Measurements from ENCODE around the gene PNISR.

Gene PNISR

GRCh38 chr6:99356641-99357040 lies 68.5 kb downstream of the PNISR start:
- no peak for TF ChIP-seq TEAD4 (IDR thresholded peaks at IDR 0.05)
- TF ChIP-seq REST (IDR thresholded peaks at IDR 0.05; ENCODE audit: low read depth) = no peak
- TF ChIP-seq USF1 (IDR thresholded peaks at IDR 0.05) = no peak
- no peak for TF ChIP-seq EGR1 (IDR thresholded peaks at IDR 0.05)
- TF ChIP-seq FOXM1 (IDR thresholded peaks at IDR 0.05; ENCODE audit: borderline replicate concordance, low read depth) = no peak

GRCh38 chr6:99354983-99355382 lies 70.1 kb downstream of the PNISR start:
- TF ChIP-seq EP300 (IDR thresholded peaks at IDR 0.05; ENCODE audit: borderline replicate concordance) (no peak), TCF12 (IDR thresholded peaks at IDR 0.05; ENCODE audit: low read depth) (no peak), FOXM1 (IDR thresholded peaks at IDR 0.05; ENCODE audit: borderline replicate concordance, low read depth) (no peak), TAF1 (IDR thresholded peaks at IDR 0.05; ENCODE audit: low read depth) (no peak), TEAD4 (IDR thresholded peaks at IDR 0.05) (no peak), EGR1 (IDR thresholded peaks at IDR 0.05) (no peak), YY1 (IDR thresholded peaks at IDR 0.05; ENCODE audit: low read depth) (no peak), NFIC (IDR thresholded peaks at IDR 0.05) (no peak), CEBPB (IDR thresholded peaks at IDR 0.05) (no peak), MAX (IDR thresholded peaks at IDR 0.05) (no peak), ZBTB7A (IDR thresholded peaks at IDR 0.05; ENCODE audit: low read depth) (no peak), USF1 (IDR thresholded peaks at IDR 0.05) (no peak)

- TF ChIP-seq USF1 (IDR thresholded peaks at IDR 0.05) = no peak
- peak; percentile 94 for TF ChIP-seq REST (IDR thresholded peaks at IDR 0.05; ENCODE audit: low read depth)
- no peak for TF ChIP-seq EP300 (IDR thresholded peaks at IDR 0.05; ENCODE audit: borderline replicate concordance)
- no peak for TF ChIP-seq MAX (IDR thresholded peaks at IDR 0.05)
- no peak for TF ChIP-seq FOXM1 (IDR thresholded peaks at IDR 0.05; ENCODE audit: borderline replicate concordance, low read depth)
- no peak for TF ChIP-seq TEAD4 (IDR thresholded peaks at IDR 0.05)
- no peak for TF ChIP-seq CREB1 (IDR thresholded peaks at IDR 0.05; ENCODE audit: low read depth)
- no peak for TF ChIP-seq YY1 (IDR thresholded peaks at IDR 0.05; ENCODE audit: low read depth)
Measured at GRCh38 chr6:99353126-99353525, 72.0 kb downstream of the PNISR start.

GRCh38 chr6:99350573-99350972 lies 74.5 kb downstream of the PNISR start:
- TF ChIP-seq TAF1 (IDR thresholded peaks at IDR 0.05; ENCODE audit: low read depth) = no peak
- no peak for TF ChIP-seq FOXM1 (IDR thresholded peaks at IDR 0.05; ENCODE audit: borderline replicate concordance, low read depth)
- TF ChIP-seq RAD21 (IDR thresholded peaks at IDR 0.05; ENCODE audit: low read depth) = no peak
- no peak for TF ChIP-seq MAX (IDR thresholded peaks at IDR 0.05)
- TF ChIP-seq USF1 (IDR thresholded peaks at IDR 0.05) = 0 out of 2 replicates have a peak, but pooled peaks have one; percentile 5
- no peak for TF ChIP-seq TEAD4 (IDR thresholded peaks at IDR 0.05)
- no peak for TF ChIP-seq YY1 (IDR thresholded peaks at IDR 0.05; ENCODE audit: low read depth)
- TF ChIP-seq ZBTB7A (IDR thresholded peaks at IDR 0.05; ENCODE audit: low read depth) = 0 out of 2 replicates have a peak, but pooled peaks have one; percentile 7
- TF ChIP-seq CEBPB (IDR thresholded peaks at IDR 0.05) = no peak
- no peak for TF ChIP-seq EP300 (IDR thresholded peaks at IDR 0.05; ENCODE audit: borderline replicate concordance)
- no peak for TF ChIP-seq CREB1 (IDR thresholded peaks at IDR 0.05; ENCODE audit: low read depth)
- no peak for TF ChIP-seq NFIC (IDR thresholded peaks at IDR 0.05)
- no peak for TF ChIP-seq REST (IDR thresholded peaks at IDR 0.05; ENCODE audit: low read depth)

Measured in Ishikawa (cell line).